CD14-positive monocyte (primary cell): ENCODE measurements around the gene NPSR1. TPM values are rescaled to one million over a fixed set of nuclear protein-coding genes. Genes with fewer than 3 reads are reported as not detected.
"Not testable (repeated sequence)": the region's sequence is repeated elsewhere in the genome, so short reads cannot be mapped to it uniquely, and the experiment has no call there.

ENCODE experiments used
- DNase-seq, 3 donors: peaks; one replicate each; pipeline ENCODE4 v3.0.0-alpha.2; 2011 to 2022
- H2AFZ ChIP-seq: 2 replicates; pipeline ENCODE4 v1.6.0; 2012; ENCODE audit warnings: mild to moderate bottlenecking, low read depth, low read length, inconsistent platforms; ENCODE audit not compliant: insufficient read depth, poor library complexity, severe bottlenecking
- H3K27ac ChIP-seq, 2 donors: 1 replicate in 1 of 2; 2 replicates in 1 of 2; pipeline ENCODE4 v1.5.1; 2012 to 2013; ENCODE audit warnings: low read length in 2 of 2, control low read depth in 1 of 2, inconsistent platforms in 1 of 2, low read depth in 1 of 2, mild to moderate bottlenecking in 1 of 2
- H3K27me3 ChIP-seq, 2 donors: one replicate each; pipeline versions ENCODE4 v1.6.0 to v1.6.1; 2011 to 2013; ENCODE audit warnings: low read length in 2 of 2; ENCODE audit not compliant: control insufficient read depth in 2 of 2, insufficient read depth in 2 of 2
- H3K36me3 ChIP-seq, 2 donors: replicated peaks in 1 of 2; 1 replicate in 1 of 2; 2 replicates in 1 of 2; pipeline versions ENCODE4 v1.5.1 to v1.6.1; 2012 to 2013; ENCODE audit warnings: low read length in 2 of 2, control low read depth in 1 of 2, inconsistent platforms in 1 of 2, mild to moderate bottlenecking in 1 of 2; ENCODE audit not compliant: insufficient read depth in 2 of 2, control insufficient read depth in 1 of 2
- H3K4me1 ChIP-seq, 2 donors: 1 replicate in 1 of 2; 2 replicates in 1 of 2; pipeline versions ENCODE4 v1.5.1 to v1.6.1; 2012 to 2013; ENCODE audit warnings: low read length in 2 of 2, control low read depth in 1 of 2, inconsistent platforms in 1 of 2, mild to moderate bottlenecking in 1 of 2, moderate library complexity in 1 of 2; ENCODE audit not compliant: insufficient read depth in 2 of 2, control insufficient read depth in 1 of 2
- H3K4me2 ChIP-seq: replicated peaks from 2 replicates; pipeline ENCODE3; 2012; ENCODE audit warnings: low read length, moderate library complexity, mild to moderate bottlenecking; ENCODE audit not compliant: poor library complexity, severe bottlenecking; ENCODE audit errors: extremely low read depth
- H3K4me3 ChIP-seq, 3 experiments: fragments of 200-600 bp in 1 of 3; sonication (generic) in 1 of 3; replicated peaks in 1 of 3; 1 replicate in 2 of 3; 2 replicates in 1 of 3; pipeline ENCODE4 v1.5.1; 2011 to 2013; ENCODE audit warnings: low read length in 3 of 3, mild to moderate bottlenecking in 3 of 3, control low read depth in 2 of 3, low read depth in 2 of 3, inconsistent platforms in 1 of 3, moderate library complexity in 1 of 3
- H3K79me2 ChIP-seq: 2 replicates; pipeline ENCODE4 v1.6.0; 2012; ENCODE audit warnings: mild to moderate bottlenecking, control low read depth, inconsistent platforms, low read length, moderate library complexity; ENCODE audit not compliant: insufficient read depth
- H3K9ac ChIP-seq: 2 replicates; pipeline ENCODE4 v1.6.0; 2017; ENCODE audit warnings: low read length, mild to moderate bottlenecking; ENCODE audit not compliant: insufficient read depth, poor library complexity, severe bottlenecking
- H3K9me3 ChIP-seq, 2 donors: replicated peaks in 1 of 2; 1 replicate in 1 of 2; 2 replicates in 1 of 2; pipeline versions ENCODE4 v1.5.1 to v1.6.1; 2012 to 2013; ENCODE audit warnings: low read length in 2 of 2, control low read depth in 1 of 2; ENCODE audit not compliant: control insufficient read depth in 1 of 2, insufficient read depth in 1 of 2
- H4K20me1 ChIP-seq: 2 replicates; pipeline ENCODE4 v1.6.0; 2012; ENCODE audit warnings: mild to moderate bottlenecking, low read length, control low read depth, moderate library complexity; ENCODE audit not compliant: insufficient read depth
- H3K27ac Mint-ChIP-seq, 7 donors: one replicate each; pipeline ENCODE4 v1.8.0; 2020; ENCODE audit warnings: mild to moderate bottlenecking in 7 of 7, mixed read lengths in 7 of 7, moderate library complexity in 6 of 7, inconsistent platforms in 2 of 7
- H3K27me3 Mint-ChIP-seq, 3 donors: one replicate each; pipeline ENCODE4 v1.8.0; 2021 to 2022; ENCODE audit warnings: low read depth in 3 of 3, mild to moderate bottlenecking in 3 of 3, mixed read lengths in 3 of 3, moderate library complexity in 3 of 3, inconsistent platforms in 1 of 3
- H3K36me3 Mint-ChIP-seq, 2 donors: one replicate each; pipeline ENCODE4 v1.8.0; 2020; ENCODE audit warnings: mixed read lengths in 2 of 2, inconsistent platforms in 1 of 2, mild to moderate bottlenecking in 1 of 2
- H3K4me1 Mint-ChIP-seq: one replicate; pipeline ENCODE4 v1.8.0; 2020; ENCODE audit warnings: mild to moderate bottlenecking, mixed read lengths
- H3K4me3 Mint-ChIP-seq, 2 donors: one replicate each; pipeline ENCODE4 v1.8.0; 2020; ENCODE audit warnings: mild to moderate bottlenecking in 2 of 2, mixed read lengths in 2 of 2, moderate library complexity in 1 of 2
- H3K9me3 Mint-ChIP-seq, 7 donors: one replicate each; pipeline ENCODE4 v1.8.0; 2020 to 2022; ENCODE audit warnings: mixed read lengths in 7 of 7, mild to moderate bottlenecking in 6 of 7, moderate library complexity in 6 of 7, inconsistent platforms in 2 of 7
- WGBS: methylation state at CpG from one replicate; pipeline ENCODE4 v1.1.5; 2013; ENCODE audit warnings: missing lambda C conversion rate; ENCODE audit not compliant: insufficient coverage; 5-methylcytosine and 5-hydroxymethylcytosine counted together
- intact Hi-C, 2 donors: fragments of 100-400 bp; cut with micrococcal nuclease; formaldehyde crosslinking; loops; one replicate each; pipeline versions ENCODE4 v1.15.0 to v1.15.1; 2023
- polyA plus RNA-seq, 3 donors: library from polyadenylated mRNA; depleted of rRNA in 1 of 3; unstranded in 2 of 3; stranded (reverse) in 1 of 3; fragments of 300-500 nt in 2 of 3; fragments of >200 nt in 1 of 3; fragmentation: Illumina TruSeq in 2 of 3; gene quantifications; 1 replicate in 2 of 3; 2 replicates in 1 of 3; pipeline ENCODE4 v1.2.3, GENCODE V29; 2012 to 2021
- TF ChIP-seq, protein P1 (sequence below): fragments of 200-600 bp; IDR thresholded peaks from one replicate; pipeline ENCODE4 v1.8.0; 2022; ENCODE audit warnings: antibody characterized with exemption, mild to moderate bottlenecking

The NPSR1 gene
- polyA plus RNA-seq, 3 donors = not detected

DNA sequence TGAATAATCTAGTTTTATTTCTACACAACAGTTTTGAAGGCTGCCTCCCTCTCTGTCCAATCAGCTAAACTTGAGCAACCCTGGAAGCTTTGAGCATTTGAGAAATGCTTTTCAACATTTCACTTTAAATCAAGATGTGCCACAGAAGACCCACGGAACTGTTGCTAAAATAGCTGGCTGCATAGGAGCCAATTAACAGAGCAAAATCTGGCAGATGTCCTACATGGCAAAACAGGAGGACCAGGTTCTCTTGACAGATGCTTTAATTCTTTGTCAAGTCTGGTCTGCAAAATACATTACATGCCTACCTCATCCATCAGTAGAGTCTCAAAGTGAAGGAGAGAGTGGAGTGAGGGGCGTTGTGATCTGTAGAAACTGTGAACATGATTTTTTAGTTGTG lies 193.4 kb downstream of the NPSR1 start:
- Histone ChIP-seq H3K4me1 (no peaks in the 10 kb centered on the region), H3K27ac (no peak overlapping the region), H3K9ac (no peak overlapping the region), H3K27me3 (no peaks in the 10 kb centered on the region), H3K4me3 (no peak overlapping the region), H2AFZ (no peak overlapping the region), H3K4me2 (no peak overlapping the region), H3K9me3 (no peaks in the 10 kb centered on the region), H3K36me3 (no peaks in the 10 kb centered on the region), H3K79me2 (no peaks in the 10 kb centered on the region), H4K20me1 (no peaks in the 10 kb centered on the region)
- Mint-ChIP-seq H3K4me1 (no peaks in the 10 kb centered on the region), H3K27ac (no peak overlapping the region), H3K36me3 (no peaks in the 10 kb centered on the region), H3K9me3 (peaks cover 0 to 12% (median 6%) of the 10 kb centered on the region in 7 donors), H3K4me3 (no peak overlapping the region), H3K27me3 (no peaks in the 10 kb centered on the region)
- intact Hi-C loops = no loop called here
- TF ChIP-seq, protein P1, sequence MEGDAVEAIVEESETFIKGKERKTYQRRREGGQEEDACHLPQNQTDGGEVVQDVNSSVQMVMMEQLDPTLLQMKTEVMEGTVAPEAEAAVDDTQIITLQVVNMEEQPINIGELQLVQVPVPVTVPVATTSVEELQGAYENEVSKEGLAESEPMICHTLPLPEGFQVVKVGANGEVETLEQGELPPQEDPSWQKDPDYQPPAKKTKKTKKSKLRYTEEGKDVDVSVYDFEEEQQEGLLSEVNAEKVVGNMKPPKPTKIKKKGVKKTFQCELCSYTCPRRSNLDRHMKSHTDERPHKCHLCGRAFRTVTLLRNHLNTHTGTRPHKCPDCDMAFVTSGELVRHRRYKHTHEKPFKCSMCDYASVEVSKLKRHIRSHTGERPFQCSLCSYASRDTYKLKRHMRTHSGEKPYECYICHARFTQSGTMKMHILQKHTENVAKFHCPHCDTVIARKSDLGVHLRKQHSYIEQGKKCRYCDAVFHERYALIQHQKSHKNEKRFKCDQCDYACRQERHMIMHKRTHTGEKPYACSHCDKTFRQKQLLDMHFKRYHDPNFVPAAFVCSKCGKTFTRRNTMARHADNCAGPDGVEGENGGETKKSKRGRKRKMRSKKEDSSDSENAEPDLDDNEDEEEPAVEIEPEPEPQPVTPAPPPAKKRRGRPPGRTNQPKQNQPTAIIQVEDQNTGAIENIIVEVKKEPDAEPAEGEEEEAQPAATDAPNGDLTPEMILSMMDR = no peak
- 82% methylated on average over 2 of the region's 2 CpGs for WGBS
- no peak for DNase-seq

DNA sequence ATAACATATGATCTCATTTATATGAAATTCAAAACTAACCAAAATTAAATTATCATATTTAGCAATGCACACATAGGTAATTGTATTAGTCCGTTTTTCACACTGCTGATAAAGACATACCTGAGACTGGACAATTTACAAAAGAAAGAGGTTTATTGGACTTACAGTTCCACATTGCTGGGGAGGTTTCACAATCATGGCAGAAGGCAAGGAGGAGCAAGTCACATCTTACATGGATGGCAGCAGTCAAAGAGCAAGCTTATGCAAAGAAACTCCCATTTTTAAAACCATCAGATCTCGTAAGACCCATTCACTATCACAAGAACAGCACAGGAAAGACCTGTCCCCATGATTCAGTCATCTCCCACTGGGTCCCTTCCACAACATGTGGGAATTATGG lies 200.4 kb downstream of the NPSR1 start:
- H3K27ac ChIP-seq, H3K4me1 Mint-ChIP-seq, H3K79me2 ChIP-seq, H3K27me3 ChIP-seq, H4K20me1 ChIP-seq, H3K36me3 Mint-ChIP-seq, H3K36me3 ChIP-seq, H3K4me1 ChIP-seq, H3K27me3 Mint-ChIP-seq, intact Hi-C loops, H3K9ac ChIP-seq, H3K4me2 ChIP-seq, H2AFZ ChIP-seq, H3K9me3 ChIP-seq, H3K4me3 Mint-ChIP-seq, DNase-seq, H3K27ac Mint-ChIP-seq, H3K4me3 ChIP-seq: not testable (repeated sequence)
- peaks cover 3 to 16% (median 7%) of the 10 kb centered on the region in 7 donors for H3K9me3 Mint-ChIP-seq
- no CpG with 5 or more reads among the region's 2 CpGs for WGBS

DNA sequence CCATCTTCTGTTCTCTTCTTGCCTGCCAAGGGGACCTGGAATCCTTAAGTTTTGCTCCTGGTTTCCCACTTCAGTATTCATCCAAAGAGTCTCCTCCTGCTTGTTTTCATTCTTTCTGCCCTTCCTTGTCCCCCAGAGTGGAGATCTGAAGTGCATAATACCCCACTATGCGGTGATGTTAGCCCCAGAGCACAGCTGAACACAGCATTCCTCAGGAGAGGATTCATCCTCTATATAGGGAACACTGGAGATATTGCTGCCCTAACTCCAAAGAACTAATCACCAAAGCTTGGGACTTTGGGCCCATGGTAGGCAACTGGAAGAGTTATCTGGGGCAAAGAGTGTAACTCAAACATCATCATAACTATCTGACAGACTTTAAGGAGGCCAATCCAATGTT lies 201.3 kb downstream of the NPSR1 start:
- H3K27me3 Mint-ChIP-seq, H4K20me1 ChIP-seq, H3K4me1 Mint-ChIP-seq, H3K27me3 ChIP-seq, H3K79me2 ChIP-seq, H3K4me2 ChIP-seq, H3K4me3 ChIP-seq, H3K9ac ChIP-seq, intact Hi-C loops, H3K27ac ChIP-seq, H3K4me3 Mint-ChIP-seq, H3K36me3 Mint-ChIP-seq, H2AFZ ChIP-seq, H3K36me3 ChIP-seq, DNase-seq, H3K9me3 ChIP-seq, H3K4me1 ChIP-seq: not testable (repeated sequence)
- peak overlapping the region in 1 of 7 donors; percentile 70 for H3K27ac Mint-ChIP-seq
- WGBS = 100% methylated on average over 1 of the region's 1 CpG
- peaks cover 3 to 13% (median 7%) of the 10 kb centered on the region in 7 donors for H3K9me3 Mint-ChIP-seq

DNA sequence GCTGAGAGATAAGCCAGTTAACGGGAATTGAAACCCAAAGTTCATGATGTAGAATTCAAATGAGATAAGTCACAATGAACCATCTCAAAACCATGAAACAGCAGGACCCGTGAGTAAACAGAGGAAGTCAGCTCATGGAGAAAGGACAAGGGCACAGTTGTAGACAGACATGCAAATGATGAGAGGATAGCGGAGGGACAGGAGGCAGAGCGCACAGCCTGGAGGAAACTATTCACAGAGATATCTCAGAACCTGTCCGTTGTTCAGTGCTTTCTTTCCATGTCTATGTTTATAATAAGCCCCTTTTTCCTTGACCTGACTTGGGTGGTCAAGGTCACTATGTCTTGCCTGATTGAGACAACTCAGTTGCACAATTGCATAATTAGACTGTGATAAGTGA lies 208.2 kb downstream of the NPSR1 start:
- H3K79me2 ChIP-seq, H3K4me2 ChIP-seq, H3K27ac ChIP-seq, H3K9ac ChIP-seq, DNase-seq, H3K9me3 ChIP-seq, H3K27me3 ChIP-seq, H3K27ac Mint-ChIP-seq, H2AFZ ChIP-seq, H3K4me3 ChIP-seq, H4K20me1 ChIP-seq, intact Hi-C loops, H3K4me3 Mint-ChIP-seq, H3K36me3 ChIP-seq, H3K4me1 ChIP-seq, H3K4me1 Mint-ChIP-seq, H3K36me3 Mint-ChIP-seq, H3K27me3 Mint-ChIP-seq: not testable (repeated sequence)
- WGBS = no CpG with 5 or more reads among the region's 5 CpGs
- peaks cover 3 to 19% (median 7%) of the 10 kb centered on the region in 7 donors for H3K9me3 Mint-ChIP-seq
